SU-DHL-6 (cell line): ENCODE results near the gene BAHD1.

Source experiments
- EZH2phosphoT487 ChIP-seq: fragments of 200-600 bp; sonication (generic), shearing (Covaris generic); conservative IDR thresholded peaks from 2 replicates; pipeline ENCODE4 v1.6.1; 2018; ENCODE audit warnings: mild to moderate bottlenecking, antibody characterized with exemption, low read length, moderate library complexity, mixed read lengths
- TF ChIP-seq, protein P1 (sequence below): fragments of 200-600 bp; sonication (generic); IDR thresholded peaks from one replicate; pipeline ENCODE4 v1.5.1; 2017; ENCODE audit warnings: antibody characterized with exemption, mild to moderate bottlenecking, low read length, moderate library complexity; ENCODE audit not compliant: insufficient read depth, poor library complexity, severe bottlenecking

DNA sequence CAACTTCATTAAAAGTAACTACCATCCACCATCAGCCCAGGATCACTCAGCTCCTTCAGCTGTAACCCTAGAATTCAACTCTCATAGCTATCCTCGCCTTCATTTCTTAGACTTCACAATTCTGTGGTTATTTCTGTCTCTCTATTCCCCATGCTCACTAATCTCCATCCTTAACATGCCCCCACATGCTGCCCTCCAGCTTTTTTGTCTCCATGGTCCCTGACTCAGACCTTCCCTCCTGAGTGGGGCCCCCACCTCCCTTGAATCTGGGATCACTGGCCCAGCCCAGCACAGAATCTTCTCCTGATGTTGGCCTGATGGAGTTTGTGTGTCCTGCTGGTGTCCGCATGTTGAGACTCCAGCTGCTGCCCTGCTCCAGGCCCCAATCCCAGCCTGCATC, 71.7 kb downstream of the BAHD1 start:
- TF ChIP-seq, protein P1, sequence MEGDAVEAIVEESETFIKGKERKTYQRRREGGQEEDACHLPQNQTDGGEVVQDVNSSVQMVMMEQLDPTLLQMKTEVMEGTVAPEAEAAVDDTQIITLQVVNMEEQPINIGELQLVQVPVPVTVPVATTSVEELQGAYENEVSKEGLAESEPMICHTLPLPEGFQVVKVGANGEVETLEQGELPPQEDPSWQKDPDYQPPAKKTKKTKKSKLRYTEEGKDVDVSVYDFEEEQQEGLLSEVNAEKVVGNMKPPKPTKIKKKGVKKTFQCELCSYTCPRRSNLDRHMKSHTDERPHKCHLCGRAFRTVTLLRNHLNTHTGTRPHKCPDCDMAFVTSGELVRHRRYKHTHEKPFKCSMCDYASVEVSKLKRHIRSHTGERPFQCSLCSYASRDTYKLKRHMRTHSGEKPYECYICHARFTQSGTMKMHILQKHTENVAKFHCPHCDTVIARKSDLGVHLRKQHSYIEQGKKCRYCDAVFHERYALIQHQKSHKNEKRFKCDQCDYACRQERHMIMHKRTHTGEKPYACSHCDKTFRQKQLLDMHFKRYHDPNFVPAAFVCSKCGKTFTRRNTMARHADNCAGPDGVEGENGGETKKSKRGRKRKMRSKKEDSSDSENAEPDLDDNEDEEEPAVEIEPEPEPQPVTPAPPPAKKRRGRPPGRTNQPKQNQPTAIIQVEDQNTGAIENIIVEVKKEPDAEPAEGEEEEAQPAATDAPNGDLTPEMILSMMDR, result no peak
- no peak for TF ChIP-seq EZH2phosphoT487
